ENCODE measurements around the gene TDRD15. TPM values are rescaled to one million over a fixed set of nuclear protein-coding genes. Genes with fewer than 3 reads are reported as not detected.

TDRD15 gene
- total and polyA plus RNA-seq, 2 of the 13 experiments (the other 11 are each of a cell fraction or from before 2014, with no cell fraction given), result 0.12 to 0.29 TPM

GRCh38 chr2:21155365-21156136, 31.8 kb downstream of the TDRD15 start (continued):
- TF ChIP-seq ZNF143 (CRISPR knock-in tag; IDR thresholded peaks at IDR 0.05) (no peak), RNF2 (conservative IDR thresholded peaks at IDR 0.05; ENCODE audit: low read depth) (no peak), KDM3A (CRISPR knock-in tag; IDR thresholded peaks at IDR 0.05; ENCODE audit: low read depth) (no peak), HMGXB4 (CRISPR knock-in tag; IDR thresholded peaks at IDR 0.05; ENCODE audit: borderline replicate concordance in 1 of 2, low read depth in 1 of 2) (peak; percentile 28 to 32; a peak in 2 of 4 replicates), RFX5 (IDR thresholded peaks at IDR 0.05; ENCODE audit: low read depth, low read length) (no peak), ELK4 (CRISPR knock-in tag; IDR thresholded peaks at IDR 0.05; ENCODE audit: borderline replicate concordance) (no peak), HNRNPH1 (optimal IDR thresholded peaks at IDR 0.05; ENCODE audit: low read depth, low read length) (no peak), KLF12 (CRISPR knock-in tag; IDR thresholded peaks at IDR 0.05; ENCODE audit: borderline replicate concordance) (no peak), PHF21A (CRISPR knock-in tag; IDR thresholded peaks at IDR 0.05) (no peak), TCF12 (IDR thresholded peaks at IDR 0.05) (no peak), TCF12 (CRISPR knock-in tag; IDR thresholded peaks at IDR 0.05) (no peak), ZNF264 (CRISPR knock-in tag; IDR thresholded peaks at IDR 0.05) (peak; percentile 76; the same call in 1 of the 2 replicates), ZNF672 (CRISPR knock-in tag; IDR thresholded peaks at IDR 0.05) (no peak), CBX2 (IDR thresholded peaks at IDR 0.05; ENCODE audit: low read depth, low read length) (no peak), CBX2 (CRISPR knock-in tag; IDR thresholded peaks at IDR 0.05; ENCODE audit: low read depth) (no peak), NFIC (IDR thresholded peaks at IDR 0.05; ENCODE audit: low read length) (peak; percentile 95), SRSF9 (IDR thresholded peaks at IDR 0.05; ENCODE audit: borderline replicate concordance, insufficient read depth, low read depth, low read length, poor library complexity, severe bottlenecking) (no peak), FOXJ3 (CRISPR knock-in tag; IDR thresholded peaks at IDR 0.05; ENCODE audit: borderline replicate concordance) (peak; percentile 98), RFXANK (CRISPR knock-in tag; IDR thresholded peaks at IDR 0.05) (no peak), ZNF383 (CRISPR knock-in tag; IDR thresholded peaks at IDR 0.05; ENCODE audit: borderline replicate concordance) (no peak), CSRNP2 (CRISPR knock-in tag; conservative IDR thresholded peaks at IDR 0.05; ENCODE audit: low read depth) (no peak)
- TF ChIP-seq, protein P1, sequence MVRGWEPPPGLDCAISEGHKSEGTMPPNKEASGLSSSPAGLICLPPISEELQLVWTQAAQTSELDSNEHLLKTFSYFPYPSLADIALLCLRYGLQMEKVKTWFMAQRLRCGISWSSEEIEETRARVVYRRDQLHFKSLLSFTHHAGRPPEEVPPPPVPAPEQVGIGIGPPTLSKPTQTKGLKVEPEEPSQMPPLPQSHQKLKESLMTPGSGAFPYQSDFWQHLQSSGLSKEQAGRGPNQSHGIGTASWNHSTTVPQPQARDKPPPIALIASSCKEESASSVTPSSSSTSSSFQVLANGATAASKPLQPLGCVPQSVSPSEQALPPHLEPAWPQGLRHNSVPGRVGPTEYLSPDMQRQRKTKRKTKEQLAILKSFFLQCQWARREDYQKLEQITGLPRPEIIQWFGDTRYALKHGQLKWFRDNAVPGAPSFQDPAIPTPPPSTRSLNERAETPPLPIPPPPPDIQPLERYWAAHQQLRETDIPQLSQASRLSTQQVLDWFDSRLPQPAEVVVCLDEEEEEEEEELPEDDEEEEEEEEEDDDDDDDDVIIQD (CRISPR knock-in tag; IDR thresholded peaks at IDR 0.05; ENCODE audit: low read depth), result no peak
- TF ChIP-seq, protein P2, sequence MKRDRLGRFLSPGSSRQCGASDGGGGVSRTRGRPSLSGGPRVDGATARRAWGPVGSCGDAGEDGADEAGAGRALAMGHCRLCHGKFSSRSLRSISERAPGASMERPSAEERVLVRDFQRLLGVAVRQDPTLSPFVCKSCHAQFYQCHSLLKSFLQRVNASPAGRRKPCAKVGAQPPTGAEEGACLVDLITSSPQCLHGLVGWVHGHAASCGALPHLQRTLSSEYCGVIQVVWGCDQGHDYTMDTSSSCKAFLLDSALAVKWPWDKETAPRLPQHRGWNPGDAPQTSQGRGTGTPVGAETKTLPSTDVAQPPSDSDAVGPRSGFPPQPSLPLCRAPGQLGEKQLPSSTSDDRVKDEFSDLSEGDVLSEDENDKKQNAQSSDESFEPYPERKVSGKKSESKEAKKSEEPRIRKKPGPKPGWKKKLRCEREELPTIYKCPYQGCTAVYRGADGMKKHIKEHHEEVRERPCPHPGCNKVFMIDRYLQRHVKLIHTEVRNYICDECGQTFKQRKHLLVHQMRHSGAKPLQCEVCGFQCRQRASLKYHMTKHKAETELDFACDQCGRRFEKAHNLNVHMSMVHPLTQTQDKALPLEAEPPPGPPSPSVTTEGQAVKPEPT (CRISPR knock-in tag; IDR thresholded peaks at IDR 0.05; ENCODE audit: low read depth), result no peak

Measured in HepG2 (cell line).